Epithelial cell of prostate (primary cell): Measurements from ENCODE around the gene LRRN2.
A peak's percentile ranks its signal among the peaks of the same experiment; 100 is the strongest.
"Not testable (repeated sequence)": the region's sequence is repeated elsewhere in the genome, so short reads cannot be mapped to it uniquely, and the experiment has no call there.

ENCODE experiments used
- DNase-seq: peaks from one replicate; pipeline ENCODE4 v3.0.0-alpha.2; 2011; ENCODE audit warnings: low read depth, low spot score
- H3K27ac ChIP-seq: fragments of 450-650 bp; 2 replicates; pipeline ENCODE4 v1.5.1; 2017; ENCODE audit warnings: mild to moderate bottlenecking

Gene LRRN2

GRCh38 chr1:204641936-204642335, 43.6 kb downstream of the LRRN2 start:
- no peak for DNase-seq

DNA sequence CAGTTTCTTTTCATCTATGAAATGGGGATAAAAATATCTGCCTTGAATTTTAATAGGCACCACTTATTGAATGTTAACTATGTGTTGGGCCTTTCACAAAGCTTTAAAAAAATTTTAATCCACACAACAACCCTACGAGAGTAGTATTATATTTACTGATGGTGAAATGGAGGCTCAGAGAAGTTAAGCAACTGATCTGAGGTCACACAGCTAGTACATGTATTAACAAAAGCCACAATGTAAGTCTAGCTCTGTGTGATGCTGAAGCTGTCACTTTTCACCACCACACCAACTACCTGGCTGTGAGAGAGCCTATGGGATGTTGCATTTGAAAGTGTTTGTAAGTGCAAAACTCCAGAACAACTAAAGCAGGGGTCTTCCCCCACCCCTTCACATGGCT, 44.1 kb downstream of the LRRN2 start:
- H3K27ac ChIP-seq: no peak overlapping the region
- DNase-seq: no peak

More at GRCh38 chr1:204641936-204642335, 43.6 kb downstream of the LRRN2 start:
- H3K27ac ChIP-seq: no peak overlapping the region

DNA sequence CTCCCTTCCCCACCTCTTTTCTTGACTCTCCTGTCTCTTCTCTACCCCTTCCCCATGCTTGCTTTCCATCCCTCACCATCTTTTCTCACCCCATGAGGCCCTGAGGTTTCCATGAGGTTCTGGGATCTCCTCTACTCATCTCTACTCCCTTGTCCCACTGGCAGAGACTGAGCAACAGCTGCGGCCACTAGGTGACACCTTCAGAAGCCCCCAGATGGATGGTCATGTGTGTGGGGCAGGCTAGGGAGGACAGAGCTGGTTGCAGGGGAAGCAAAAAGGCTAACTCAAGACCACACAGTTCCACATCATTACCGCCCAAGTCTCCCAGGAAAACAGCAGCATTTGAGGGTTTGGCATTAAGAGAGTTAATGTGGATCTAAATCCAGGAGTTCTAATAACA, 45.0 kb downstream of the LRRN2 start:
- no peak overlapping the region for H3K27ac ChIP-seq
- no peak for DNase-seq

DNA sequence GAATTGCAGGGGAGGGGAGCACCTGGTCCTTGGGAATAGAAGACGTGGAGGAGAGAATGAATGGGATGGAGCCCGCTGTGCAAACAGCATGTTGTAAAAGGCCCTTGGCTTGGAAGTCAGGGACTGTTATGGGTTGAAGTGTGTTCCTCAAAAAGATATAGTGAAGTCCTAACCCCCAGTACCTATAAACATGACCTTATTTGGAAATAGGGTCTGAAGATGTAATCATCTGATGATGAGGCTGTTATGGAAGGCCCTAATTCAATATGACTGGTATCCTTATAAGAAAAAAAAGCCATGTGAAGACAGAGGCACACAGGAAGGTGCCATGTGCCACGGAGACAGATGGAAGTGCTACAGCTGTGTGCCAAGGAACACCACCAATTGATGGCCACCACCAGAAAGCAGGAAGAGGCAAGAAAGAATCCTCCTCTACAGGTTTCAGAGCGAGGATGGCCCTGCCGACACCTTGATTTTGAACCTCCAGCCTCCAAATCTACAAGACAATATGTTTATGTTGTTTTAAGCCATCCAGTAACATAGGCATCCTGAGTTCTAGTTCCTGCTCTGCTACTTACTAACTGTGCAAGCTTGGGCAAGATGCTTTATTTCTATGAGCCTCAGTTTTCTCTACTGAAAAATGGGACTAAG, 51.2 kb downstream of the LRRN2 start:
- H3K27ac ChIP-seq: no peak overlapping the region
- no peak for DNase-seq

- DNase-seq: no peak
- no peak overlapping the region for H3K27ac ChIP-seq
Measured at GRCh38 chr1:204633665-204634064, 51.9 kb downstream of the LRRN2 start.

- no peak overlapping the region for H3K27ac ChIP-seq
- DNase-seq: no peak
Measured at GRCh38 chr1:204630132-204630905, 55.2 kb downstream of the LRRN2 start.

DNA sequence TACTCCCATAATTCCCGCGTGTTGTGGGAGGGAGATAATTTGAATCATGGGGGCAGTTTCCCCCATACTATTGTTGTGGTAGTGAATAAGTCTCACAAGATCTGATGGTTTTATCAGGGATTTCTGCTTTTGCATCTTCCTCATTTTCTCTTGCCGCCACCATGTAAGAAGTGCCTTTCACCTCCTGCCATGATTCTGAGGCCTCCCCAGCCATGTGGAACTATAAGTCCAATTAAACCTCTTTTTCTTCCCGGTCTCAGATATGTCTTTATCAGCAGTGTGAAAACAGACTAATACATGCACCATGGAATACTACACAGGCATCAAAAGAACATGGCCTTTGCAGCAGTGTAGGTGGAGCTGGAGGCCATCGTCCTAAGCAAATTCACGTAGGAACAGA, 56.1 kb downstream of the LRRN2 start:
- not testable (repeated sequence) for H3K27ac ChIP-seq, DNase-seq

GRCh38 chr1:204628868-204629267, 56.7 kb downstream of the LRRN2 start:
- no peak for DNase-seq
- no peak overlapping the region for H3K27ac ChIP-seq

GRCh38 chr1:204627436-204627835, 58.1 kb downstream of the LRRN2 start:
- DNase-seq: no peak
- H3K27ac ChIP-seq: no peak overlapping the region

- H3K27ac ChIP-seq: no peak overlapping the region
- DNase-seq: no peak
Measured at GRCh38 chr1:204626381-204626780, 59.2 kb downstream of the LRRN2 start.

GRCh38 chr1:204624631-204625216, 60.8 kb downstream of the LRRN2 start:
- no peak overlapping the region for H3K27ac ChIP-seq
- no peak for DNase-seq

DNA sequence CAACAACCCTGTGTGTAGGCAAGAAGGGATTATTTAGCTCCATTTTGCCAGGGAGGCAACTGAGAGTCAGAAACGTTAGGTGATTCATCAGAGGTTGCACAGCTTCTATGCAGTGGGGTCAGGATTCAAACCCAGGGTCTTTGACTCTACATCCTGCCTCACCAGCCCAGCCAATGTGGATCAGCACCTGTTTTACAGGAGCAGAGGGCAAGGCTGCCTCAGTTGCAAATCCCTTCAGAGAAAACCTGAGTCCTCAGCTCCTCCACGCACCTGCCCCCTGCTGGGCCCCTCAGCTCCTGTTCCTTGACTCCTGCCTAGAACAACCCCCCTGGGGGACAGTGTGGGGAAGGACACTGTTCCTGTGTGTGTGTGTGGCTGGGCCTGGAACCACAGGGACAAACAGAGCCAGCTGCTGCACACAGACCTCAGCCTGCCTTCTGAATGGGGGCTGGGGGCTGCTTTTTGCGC, 61.6 kb downstream of the LRRN2 start:
- DNase-seq: no peak
- H3K27ac ChIP-seq: no peak overlapping the region

DNA sequence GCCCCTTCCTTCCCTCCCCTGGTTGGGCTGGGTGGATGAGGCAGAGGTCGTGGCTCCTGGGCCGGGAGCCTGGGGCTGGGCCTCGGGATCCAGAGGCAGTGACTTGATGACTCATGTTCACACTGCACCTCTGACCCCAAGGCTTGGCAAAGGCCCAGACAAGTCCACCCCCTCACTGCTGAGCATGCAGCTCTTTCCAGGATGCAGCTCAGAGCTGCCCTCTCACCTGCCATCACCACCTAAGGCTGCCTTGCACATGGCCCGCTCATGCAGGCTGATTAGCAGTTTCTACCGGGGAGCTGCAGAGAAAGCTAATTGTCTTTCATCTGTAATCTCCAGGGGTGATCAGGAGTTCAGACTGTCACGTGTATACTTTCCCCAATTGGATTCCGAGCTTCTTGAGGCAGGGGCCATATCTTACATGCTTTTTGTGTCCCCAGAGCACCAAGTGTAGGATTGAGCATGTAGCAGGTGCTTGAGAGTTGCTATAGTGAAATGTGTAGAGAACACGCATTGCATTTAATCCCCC, 62.1 kb downstream of the LRRN2 start:
- H3K27ac ChIP-seq: no peak overlapping the region
- no peak for DNase-seq

DNA sequence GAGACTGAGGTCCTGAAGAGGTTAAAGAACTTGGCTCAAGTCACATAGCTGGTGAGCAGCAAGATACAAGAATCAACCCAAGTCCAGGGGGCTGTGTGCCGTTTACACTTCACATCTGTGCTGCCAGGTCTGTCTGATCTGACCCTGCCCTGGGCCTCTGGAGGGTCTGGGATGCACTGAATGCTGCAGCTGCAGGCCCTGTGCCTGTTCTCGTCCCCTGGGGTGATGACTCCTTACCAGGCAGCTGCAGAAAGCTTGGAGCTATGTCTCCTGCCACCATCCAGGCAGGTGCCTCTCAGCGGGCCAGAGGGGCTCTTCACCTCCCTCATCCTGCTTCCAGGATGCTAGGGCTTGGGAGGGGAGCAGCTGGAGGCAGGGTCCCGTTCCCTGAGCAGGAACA, 63.5 kb downstream of the LRRN2 start:
- no peak overlapping the region for H3K27ac ChIP-seq
- no peak for DNase-seq

- peak; percentile 69 for DNase-seq
- no peak overlapping the region for H3K27ac ChIP-seq
Measured at GRCh38 chr1:204621396-204621795, 64.1 kb downstream of the LRRN2 start.

DNA sequence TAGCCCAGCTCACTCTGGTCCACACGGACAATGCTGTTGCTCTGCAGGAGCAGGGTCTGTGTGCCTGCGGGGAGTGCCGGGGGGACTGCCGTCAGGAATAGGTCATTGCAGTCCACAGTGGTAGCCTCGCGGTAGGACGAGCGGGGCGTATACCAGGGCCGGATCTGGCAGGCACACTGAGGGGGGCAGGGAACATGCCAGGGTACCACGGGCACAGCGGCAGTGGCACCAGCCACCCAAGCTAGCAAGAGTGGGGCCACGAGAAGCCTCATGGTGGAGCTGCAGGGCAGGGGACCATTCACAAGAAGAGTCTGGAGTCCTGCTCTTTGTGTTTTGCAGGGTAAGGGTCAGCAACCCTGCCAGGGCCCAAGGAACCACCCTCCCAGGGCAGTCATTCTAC, 65.8 kb downstream of the LRRN2 start:
- H3K27ac ChIP-seq: no peak overlapping the region
- DNase-seq: no peak

- H3K27ac ChIP-seq: no peak overlapping the region
- no peak for DNase-seq
Measured at GRCh38 chr1:204618148-204618760, 67.3 kb downstream of the LRRN2 start.

DNA sequence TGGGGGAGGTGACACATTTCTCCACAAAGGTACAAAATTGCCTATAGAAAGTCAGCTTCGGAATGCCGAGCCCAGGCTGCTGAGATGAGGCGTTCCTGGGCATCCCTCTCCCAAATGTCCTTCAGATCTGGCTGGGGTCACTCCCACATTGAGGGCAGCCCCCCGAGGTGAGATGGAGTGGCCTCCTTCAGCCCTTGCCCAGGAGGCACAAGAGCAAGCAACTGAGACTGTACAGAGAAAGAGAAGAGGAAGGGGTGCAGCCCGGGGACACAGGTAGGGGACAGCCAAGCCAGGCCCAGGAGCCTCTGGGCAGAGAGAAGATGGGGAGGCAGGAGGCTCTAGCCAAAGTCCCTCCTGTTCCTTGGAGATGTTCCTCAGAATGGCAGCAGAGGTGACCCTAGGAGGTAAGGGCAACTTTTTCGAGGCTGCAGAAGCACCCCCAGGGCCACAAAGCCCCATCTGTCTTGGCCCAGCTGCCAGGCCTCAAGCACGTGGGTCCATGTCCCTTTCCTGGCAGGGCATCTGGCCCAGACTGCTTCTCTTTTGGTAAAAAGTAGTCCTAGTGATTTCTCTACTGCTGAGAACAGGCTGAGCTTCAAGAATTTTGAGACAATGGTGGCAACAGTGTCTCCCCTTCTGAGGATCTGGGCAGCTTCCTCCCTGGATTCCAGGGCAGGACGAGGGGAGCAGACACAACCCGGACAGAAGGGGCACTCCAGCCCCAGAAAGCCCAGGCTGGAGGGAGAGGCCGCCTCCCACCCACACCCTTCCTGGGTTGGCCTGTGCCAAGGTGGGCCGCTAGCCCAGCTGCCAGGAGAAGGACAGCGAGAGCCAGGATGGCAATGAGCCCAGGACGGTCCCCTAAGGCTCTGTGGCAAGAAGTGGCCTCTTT, 68.0 kb downstream of the LRRN2 start:
- DNase-seq: no peak
- H3K27ac ChIP-seq: no peak overlapping the region

DNA sequence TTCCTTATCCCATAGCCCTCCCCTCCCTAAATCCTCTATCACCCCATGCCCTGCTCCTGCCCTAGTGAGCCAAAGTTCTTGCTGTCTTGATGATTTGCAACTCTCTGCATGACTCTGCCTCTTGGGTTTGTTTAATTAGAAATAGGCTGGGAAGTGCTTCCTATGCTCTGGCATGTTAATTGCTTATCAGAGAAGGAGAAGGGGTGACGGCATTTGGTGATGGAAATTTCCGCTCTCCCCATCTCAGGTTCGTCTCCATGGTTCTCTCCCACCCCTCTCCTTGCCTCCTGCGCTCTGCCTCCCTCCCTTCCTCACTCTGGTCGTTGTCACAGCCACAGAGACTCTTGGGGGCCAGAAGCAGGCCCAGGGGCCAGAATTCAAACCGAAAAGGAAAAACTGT, 68.9 kb downstream of the LRRN2 start:
- H3K27ac ChIP-seq: no peak overlapping the region
- DNase-seq: no peak

DNA sequence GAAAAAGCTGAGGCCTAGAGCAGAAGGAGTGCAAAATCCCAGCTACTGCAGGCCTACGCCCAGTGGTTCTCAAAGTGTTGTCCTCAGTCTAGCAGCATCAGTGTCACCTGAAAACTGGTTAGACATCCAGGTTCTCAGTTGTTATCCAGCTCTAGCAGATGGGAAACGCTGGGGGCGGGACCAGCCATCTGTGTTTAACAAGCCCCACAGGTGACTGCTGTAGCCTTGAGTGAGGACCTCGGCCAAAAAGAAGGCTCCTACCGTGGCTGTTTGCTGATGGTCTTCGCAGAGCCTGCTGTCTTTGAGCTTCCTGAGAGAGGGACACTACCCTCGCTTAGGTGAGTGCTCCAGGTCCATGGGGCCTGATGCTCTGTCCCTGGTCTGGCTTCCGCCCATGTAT, 69.7 kb downstream of the LRRN2 start:
- DNase-seq: no peak
- H3K27ac ChIP-seq: no peak overlapping the region
